HG03521 (cell line): Measurements from ENCODE around the gene NDUFA5.
"Not testable (repeated sequence)": the region's sequence is repeated elsewhere in the genome, so short reads cannot be mapped to it uniquely, and the experiment has no call there.

Experiments
- ATAC-seq: cut with Tn5 transposase; IDR thresholded peaks from one replicate; pipeline ENCODE4 v1.9.1; 2021; ENCODE audit warnings: mild to moderate bottlenecking, moderate library complexity; ENCODE audit not compliant: unreplicated experiment

Gene NDUFA5

GRCh38 chr7:123558289-123558874 is 764 bp upstream of the NDUFA5 start:
- ATAC-seq, result no peak

DNA sequence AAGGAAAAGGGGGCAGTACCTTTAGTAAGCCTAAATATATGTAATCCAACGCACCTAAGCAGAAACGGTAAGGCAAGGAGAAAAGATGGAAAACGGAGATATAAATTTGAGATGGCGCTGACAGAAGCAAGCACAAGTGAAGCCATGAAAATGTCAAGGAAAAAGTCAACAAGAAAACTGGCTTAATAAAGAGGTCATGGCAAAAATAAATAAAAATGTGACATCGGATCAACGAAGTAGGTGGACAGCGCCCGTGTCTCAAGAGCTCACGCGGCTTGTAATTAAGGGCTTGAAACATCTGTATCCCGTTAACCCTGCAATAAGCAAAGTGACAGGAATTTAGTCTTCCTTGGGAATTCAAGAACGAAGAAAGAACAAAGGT is 611 bp downstream of the NDUFA5 start:
- no peak for ATAC-seq

GRCh38 chr7:123555484-123555883 is 2.1 kb downstream of the NDUFA5 start:
- no peak for ATAC-seq

DNA sequence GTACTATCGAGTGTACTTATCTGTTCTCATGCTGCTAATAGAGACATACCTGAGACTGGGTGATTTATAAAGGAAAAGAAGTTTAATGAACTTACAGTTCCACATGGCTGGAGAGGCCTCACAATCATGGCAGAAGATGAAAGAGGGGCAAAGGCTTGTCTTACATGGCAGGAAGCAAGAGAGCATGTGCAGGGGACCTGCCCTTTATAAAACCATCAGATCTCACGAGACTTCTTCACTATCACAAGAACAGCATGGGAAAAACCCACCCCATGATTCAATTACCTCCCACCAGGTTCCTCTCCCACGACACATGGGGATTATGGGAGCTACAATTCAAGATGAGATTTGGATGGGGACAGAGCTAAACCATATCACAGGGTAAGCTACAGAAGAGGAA is 4.5 kb downstream of the NDUFA5 start:
- ATAC-seq, result no peak

DNA sequence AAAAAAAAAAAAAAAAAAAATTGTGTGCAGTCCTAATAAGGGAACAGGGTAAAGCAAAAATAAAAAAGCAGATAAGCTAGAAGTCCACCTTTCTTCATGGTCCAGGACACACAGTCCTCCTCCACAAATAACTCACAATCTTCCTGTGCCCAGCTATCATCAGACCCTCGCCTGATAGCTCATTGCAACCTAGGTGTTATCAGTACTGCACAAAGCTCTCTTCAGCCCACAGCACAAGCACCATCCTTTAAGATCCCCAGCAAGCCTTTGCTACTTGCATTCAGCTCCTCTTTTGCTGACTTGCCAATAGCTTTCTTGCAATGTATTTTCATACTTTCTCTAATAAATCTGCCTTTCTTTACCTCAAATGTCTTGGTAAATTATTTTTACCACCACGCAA is 5.0 kb downstream of the NDUFA5 start:
- ATAC-seq, result no peak

- ATAC-seq, result not testable (repeated sequence)
Measured at GRCh38 chr7:123552134-123552533, 5.5 kb downstream of the NDUFA5 start.

DNA sequence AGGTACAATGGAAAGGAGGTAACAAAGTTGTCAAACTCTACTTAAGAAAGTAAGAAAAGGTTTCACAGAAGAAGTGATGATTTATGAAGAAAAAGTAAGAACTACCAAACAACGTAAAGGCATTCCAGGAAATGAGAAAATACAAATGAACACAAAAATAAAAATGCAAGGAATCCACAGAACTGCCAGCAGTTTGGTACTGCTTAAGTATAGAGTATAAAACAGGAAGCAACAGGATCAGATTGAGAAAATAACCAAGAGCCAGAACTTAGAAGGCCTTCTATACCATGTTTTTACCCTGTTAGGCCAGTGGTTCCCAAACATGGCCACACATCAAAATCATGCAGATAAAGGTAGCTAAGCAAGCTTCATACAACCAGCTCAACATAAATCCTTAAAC is 9.2 kb downstream of the NDUFA5 start:
- no peak for ATAC-seq

- ATAC-seq, result no peak
Measured at GRCh38 chr7:123539871-123540270, 17.7 kb downstream of the NDUFA5 start.

DNA sequence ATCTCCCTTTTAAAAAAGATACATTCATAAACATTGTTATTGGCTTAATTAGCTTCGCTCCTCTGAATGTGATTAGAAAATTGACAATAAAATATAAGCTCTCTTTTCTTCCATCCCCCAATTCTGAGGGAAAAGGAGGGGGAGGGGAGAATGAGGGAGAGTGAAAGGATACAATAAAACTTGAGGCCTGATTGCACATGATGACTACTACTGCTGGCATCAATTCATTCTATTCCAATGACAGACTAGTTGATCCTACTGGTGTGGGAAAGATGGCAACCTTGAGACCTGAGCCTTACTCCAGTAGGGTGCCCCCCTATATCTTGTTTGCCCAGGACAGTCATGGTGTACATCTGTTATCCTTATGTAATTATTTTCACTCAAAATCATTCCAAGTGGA is 18.7 kb downstream of the NDUFA5 start:
- ATAC-seq, result no peak

DNA sequence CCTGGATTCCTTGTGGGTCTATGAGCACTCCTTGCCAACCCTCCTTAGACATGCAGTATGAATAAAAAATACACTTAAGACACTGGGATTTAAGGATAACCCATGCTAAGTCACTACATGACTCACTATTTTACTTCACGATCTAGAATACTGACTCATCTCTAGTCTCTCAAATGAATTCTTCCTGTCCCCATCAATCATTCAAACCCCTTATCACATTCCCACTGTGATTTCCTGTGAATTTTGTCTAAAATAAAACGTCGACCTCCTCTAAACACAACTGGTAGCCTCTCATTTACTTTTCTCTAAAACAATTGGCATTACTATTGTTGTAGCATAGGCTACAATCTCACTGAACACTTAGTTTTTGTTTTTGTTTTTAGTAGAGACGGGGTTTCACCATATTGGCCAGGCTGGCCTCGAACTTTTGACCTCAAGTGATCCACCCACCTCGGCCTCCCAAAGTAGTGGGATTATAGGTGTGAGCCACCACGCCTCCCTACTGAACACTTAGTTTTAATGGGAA is 19.4 kb downstream of the NDUFA5 start:
- no peak for ATAC-seq

DNA sequence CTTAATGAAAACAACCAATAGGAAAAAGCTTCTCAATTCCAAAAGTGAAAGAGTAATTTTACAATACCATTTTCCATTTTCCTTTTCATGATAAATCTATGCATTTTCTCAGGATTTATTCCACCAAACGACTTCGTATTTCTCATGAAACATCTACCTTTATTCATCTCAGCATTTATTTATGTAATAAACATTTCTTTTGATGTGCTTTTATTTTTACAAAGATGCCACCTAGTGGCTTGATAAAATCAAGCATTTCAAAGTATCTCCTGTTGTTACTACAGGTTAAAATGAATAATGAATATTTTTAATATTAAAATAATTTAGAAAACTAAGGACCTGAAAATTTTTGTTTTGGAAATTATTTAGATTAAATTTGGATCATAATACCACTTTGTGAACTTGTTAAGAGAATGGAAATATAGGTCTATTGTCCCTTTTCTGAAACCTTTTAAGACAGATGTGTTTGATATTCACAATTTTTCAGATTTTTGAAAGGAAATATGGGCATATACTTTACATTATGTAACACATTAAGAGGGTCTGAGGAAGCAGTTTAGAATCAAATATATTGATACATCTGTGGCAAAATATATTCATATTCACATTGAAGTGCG is 20.5 kb downstream of the NDUFA5 start:
- ATAC-seq, result no peak

DNA sequence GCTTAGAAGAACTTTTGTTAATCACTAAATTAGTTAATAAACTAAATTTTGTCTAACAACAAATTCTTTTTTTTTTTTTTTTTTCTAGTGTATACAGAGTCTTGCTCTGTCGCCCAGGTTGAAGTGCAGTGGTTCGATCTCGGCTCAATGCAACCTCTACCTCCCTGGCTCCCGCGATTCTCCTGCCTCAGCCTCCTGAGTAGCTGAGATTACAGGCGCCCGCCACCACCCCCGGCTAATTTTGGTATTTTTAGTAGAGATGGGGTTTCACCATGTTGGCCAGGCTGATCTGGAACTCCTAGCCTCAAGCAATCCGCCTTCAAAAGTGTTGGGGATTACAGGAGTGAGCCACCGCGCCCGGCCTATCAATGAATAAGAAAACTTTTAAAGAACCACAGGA is 22.1 kb downstream of the NDUFA5 start:
- no peak for ATAC-seq

DNA sequence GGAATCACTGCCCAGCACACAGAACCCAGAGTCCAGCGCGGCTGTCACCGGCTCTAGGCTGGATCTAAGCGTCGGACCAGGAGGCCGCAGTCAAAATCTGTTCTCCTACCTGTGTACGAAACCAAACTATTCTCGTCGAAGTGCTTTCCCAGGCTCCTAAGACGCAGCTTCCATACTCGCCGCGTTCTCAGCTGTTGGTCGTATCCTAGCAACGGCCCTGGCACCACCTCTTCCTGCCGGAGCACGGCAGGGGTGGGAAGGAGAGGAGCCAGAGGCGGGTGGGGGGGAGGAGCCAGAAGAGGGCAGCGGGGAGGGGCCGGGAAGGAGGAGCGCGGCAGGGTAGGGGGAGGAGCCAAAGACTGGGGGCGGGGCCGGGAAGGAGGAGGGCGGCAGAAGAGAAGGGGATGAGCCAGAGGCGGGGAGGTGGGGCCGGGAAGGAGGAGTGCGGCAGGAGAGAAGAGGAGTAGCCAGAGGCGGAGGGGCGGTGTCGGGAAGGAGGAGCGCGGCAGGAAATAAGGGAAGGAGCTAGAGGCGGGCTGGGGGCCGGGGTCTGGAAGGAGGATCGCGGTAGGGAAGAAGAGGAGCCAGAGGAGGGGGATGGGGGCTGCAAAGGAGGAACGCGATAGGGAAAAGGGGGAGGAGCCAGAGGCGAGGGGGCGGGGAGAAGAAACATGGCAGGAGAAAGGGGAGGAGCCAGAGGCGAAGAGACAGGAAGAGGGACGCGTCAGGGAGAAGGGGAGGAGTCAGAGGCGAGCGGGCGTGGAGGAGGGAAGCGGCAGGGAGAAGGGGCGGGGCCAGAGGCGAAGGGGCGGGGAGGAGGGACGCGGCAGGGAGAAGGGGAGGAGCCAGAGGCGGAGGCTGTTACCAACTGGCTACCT is 23.0 kb downstream of the NDUFA5 start, which contains the start of gene IQUB:
Gene IQUB, minus strand, starts transcription at position 213 of the 878 bp plus-strand sequence. CDS start 22,255 bp downstream, outside the sequence.
- ATAC-seq, result peak; percentile 79

GRCh38 chr7:123533929-123534382 is 23.7 kb downstream of the NDUFA5 start:
- peak; percentile 13 for ATAC-seq

DNA sequence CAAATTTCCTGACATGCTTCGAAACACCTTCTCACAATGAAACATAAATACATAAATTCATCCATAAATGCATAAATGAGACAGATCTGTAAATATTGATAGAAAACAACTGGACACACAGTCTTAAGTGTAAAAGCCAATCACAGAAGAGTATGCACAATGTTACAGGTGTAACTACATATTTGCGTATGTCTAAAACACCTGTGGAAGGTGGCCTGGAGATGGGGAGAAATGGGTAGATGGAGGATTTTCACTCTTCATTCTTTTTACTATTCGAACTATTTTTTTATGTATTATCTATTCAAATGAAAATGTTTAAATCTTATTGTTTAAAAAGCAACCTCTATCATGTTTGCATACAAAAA is 24.1 kb downstream of the NDUFA5 start:
- no peak for ATAC-seq

GRCh38 chr7:123532788-123533552 is 24.6 kb downstream of the NDUFA5 start:
- not testable (repeated sequence) for ATAC-seq

DNA sequence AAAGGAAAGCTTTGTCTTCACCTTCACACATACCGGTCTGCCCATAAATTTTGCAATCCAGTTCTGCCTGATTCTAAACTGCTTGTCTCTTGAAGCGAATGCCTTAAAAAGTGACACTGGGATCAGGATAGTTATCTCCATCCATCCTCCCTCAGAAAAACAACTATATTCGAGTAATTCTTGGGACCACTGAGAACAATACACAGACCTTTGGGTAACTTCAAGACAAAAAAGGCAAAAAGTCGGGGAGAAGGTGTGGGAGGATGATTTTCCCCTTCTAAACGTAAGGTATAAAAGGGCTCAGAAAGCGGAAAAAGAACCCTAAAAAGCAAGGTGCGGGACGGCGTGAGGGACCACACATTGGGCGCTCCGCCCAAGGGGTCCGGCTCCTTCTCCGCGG is 25.3 kb downstream of the NDUFA5 start:
- ATAC-seq, result not testable (repeated sequence)

DNA sequence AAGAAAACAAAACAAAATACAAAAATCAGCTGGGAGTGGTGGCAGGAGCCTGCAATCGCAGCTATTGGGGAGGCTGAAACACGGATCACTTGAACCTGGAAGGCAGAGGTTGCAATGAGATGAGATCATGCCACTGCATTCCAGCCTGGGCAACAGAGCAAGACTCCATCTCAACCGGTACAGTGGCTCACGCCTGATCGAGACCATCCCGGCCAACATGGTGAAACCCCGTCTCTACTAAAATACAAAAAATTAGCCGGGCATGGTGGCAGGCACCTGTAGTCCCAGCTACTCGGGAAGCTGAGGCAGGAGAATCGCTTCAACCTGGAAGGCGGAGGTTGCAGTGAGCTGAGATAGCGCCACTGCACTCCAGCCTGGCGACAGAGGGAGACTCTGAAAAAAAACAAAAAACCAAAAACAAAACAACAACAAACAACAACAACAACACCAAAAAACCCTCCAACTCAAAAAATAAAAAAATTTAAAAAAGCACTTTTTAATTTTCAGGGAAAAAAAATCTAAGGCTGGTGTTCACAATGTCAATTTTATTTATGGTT is 27.5 kb downstream of the NDUFA5 start:
- not testable (repeated sequence) for ATAC-seq

- ATAC-seq, result no peak
Measured at GRCh38 chr7:123528265-123528664, 29.4 kb downstream of the NDUFA5 start.

DNA sequence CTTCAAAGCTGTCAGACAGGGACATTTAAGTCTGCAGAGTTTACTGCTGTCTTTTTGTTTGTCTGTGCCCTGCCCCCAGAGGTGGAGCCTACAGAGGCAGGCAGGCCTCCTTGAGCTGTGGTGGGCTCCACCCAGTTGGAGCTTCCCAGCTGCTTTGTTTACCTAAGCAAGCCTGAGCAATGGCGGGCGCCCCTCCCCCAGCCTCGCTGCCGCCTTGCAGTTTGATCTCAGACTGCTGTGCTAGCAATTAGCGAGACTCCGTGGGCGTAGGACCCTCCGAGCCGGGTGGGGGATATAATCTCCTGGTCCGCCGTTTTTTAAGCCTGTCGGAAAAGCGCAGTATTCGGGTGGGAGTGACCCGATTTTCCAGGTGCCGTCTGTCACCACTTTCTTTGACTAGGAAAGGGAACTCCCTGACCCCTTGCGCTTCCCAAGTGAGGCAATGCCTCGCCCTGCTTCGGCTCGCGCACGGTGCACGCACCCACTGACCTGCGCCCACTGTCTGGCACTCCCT is 29.8 kb downstream of the NDUFA5 start:
- not testable (repeated sequence) for ATAC-seq
